IPS-20b (cell line): ENCODE data around the gene TXNRD2.
A peak's percentile ranks its signal among the peaks of the same experiment; 100 is the strongest.
"Not testable (repeated sequence)": the region's sequence is repeated elsewhere in the genome, so short reads cannot be mapped to it uniquely, and the experiment has no call there.

ENCODE experiments used
- H3K27ac ChIP-seq: one replicate; pipeline ENCODE4 v1.5.1; 2013; ENCODE audit warnings: low read length
- H3K27me3 ChIP-seq: 2 replicates; pipeline ENCODE4 v1.6.1; 2013; ENCODE audit warnings: mild to moderate bottlenecking, low read length, inconsistent platforms; ENCODE audit not compliant: insufficient read depth
- H3K36me3 ChIP-seq: 2 replicates; pipeline ENCODE4 v1.6.1; 2013; ENCODE audit warnings: low read depth, mild to moderate bottlenecking, inconsistent platforms, low read length, moderate library complexity; ENCODE audit not compliant: insufficient read depth
- H3K4me1 ChIP-seq: 2 replicates; pipeline ENCODE4 v1.6.1; 2013; ENCODE audit warnings: mild to moderate bottlenecking, control low read depth, inconsistent platforms, low read length, moderate library complexity; ENCODE audit not compliant: insufficient read depth
- H3K4me3 ChIP-seq: 2 replicates; pipeline ENCODE4 v1.5.1; 2013; ENCODE audit warnings: mild to moderate bottlenecking, low read length, inconsistent platforms
- H3K9ac ChIP-seq: 2 replicates; pipeline ENCODE4 v1.6.1; 2013; ENCODE audit warnings: low read depth, mild to moderate bottlenecking, inconsistent platforms, low read length, moderate library complexity
- H3K9me3 ChIP-seq: 2 replicates; pipeline ENCODE4 v1.6.1; 2013; ENCODE audit warnings: mild to moderate bottlenecking, low read depth, low read length, inconsistent platforms; ENCODE audit not compliant: insufficient read depth

The TXNRD2 gene

DNA sequence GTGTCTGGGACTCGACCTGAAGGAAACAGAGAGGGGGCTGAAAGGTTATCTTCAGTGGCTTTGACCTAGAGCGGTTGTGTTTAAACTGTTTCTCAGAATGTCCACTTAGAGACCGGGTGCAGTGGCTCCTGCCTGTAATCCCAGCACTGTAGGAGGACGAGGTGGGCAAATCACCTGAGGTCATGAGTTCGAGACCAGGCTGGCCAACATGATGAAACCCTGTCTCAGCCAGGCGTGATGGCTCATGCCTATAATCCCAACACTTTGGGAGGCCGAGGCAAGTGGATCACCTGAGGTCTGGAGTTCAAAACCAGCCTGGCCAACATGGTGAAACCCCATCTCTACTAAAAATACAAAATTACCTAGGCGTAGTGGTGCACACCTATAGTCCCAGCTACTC lies 58.2 kb downstream of the TXNRD2 start:
- not testable (repeated sequence) for H3K9me3 ChIP-seq, H3K9ac ChIP-seq, H3K27ac ChIP-seq, H3K4me3 ChIP-seq, H3K27me3 ChIP-seq, H3K36me3 ChIP-seq
- peaks cover 20% of the 10 kb centered on the region for H3K4me1 ChIP-seq

DNA sequence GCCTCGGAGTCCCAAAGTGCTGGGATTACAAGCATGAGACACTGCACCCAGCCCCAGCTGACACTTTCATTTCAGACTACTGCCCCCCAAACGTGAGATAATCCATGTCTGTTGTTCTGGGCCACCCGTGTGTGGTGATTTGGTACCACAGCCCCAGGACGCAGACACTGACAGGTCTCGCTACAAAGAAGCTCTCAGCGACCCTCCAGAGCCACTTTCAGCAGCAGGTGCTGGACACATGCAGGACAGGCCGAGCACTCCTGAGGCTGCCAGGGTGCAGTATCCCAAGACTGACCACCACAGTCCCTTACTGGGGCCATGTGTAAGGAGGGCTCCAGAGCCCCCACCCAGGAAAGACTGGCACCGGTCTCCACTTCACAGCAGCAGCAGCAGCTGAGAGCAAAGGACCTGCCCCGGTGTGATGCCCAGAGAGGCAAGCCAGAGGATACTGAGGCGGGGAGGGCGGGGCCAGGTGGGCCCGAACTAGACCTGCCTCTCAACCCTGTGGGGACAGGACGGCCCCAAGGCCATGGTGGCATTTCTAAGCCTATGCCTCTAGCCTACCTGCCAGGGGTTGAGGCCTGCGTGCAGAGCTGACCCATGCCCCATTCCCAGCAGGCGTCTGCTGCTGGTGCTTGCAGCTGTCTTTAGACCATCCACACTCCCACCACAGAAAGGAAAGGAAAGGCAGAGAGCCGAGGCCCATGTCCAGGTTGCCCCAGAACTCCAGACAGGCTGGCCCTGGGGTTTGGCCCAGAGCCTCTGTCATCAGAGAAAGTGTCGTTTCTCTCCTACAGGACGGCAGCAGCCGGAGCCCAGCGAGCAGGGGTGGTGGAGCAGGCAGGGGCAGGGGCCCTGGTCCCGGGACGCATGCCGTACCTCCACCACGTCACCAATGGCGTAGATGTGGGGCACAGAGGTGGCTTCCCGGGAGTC lies 58.9 kb downstream of the TXNRD2 start:
- Histone ChIP-seq H3K9ac (peak overlapping the region; percentile 77; the same call in 1 of the 2 replicates), H3K27me3 (no peaks in the 10 kb centered on the region), H3K9me3 (no peaks in the 10 kb centered on the region), H3K4me3 (no peak overlapping the region), H3K4me1 (peaks cover 20% of the 10 kb centered on the region), H3K36me3 (no peaks in the 10 kb centered on the region), H3K27ac (no peak overlapping the region)

DNA sequence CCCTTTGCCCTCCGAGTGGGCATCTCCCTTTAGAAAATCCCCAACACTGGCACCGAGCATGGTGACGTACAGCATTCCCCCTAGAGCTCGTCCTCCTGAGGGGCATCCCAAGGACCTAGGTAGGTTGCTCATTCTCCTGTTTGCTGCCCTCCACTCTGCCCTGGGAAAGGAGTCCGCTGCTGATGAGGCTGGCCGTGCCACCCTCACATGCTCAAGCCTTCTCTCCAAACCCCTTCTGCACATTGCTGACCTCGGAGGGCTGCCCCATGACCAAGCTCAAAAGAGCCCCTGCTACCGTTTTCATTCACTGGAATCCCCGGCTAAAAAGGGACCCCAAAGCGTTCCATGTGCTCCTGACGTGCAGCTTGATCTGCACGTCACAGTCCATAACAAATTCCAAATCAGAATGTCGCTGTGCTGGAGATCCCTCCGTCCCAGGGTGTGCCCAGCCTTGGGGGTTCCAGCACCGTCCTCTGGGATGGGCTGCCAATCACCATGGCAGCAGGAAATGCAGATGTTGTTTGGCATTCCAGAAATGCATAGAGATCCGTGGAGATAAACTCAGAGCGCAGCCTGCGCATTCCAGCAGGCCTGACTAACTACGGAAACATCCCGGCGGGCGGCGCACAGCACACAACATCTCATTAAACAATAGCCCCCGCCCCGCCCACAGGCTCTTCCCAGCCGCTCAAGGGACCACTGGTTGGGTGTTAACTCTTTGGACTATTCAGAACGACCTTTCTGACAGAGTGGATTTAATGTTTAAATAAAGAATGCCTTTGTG lies 60.6 kb downstream of the TXNRD2 start:
- H3K4me1 ChIP-seq = peaks cover 20% of the 10 kb centered on the region
- H3K27ac ChIP-seq = peak overlapping the region; percentile 50

DNA sequence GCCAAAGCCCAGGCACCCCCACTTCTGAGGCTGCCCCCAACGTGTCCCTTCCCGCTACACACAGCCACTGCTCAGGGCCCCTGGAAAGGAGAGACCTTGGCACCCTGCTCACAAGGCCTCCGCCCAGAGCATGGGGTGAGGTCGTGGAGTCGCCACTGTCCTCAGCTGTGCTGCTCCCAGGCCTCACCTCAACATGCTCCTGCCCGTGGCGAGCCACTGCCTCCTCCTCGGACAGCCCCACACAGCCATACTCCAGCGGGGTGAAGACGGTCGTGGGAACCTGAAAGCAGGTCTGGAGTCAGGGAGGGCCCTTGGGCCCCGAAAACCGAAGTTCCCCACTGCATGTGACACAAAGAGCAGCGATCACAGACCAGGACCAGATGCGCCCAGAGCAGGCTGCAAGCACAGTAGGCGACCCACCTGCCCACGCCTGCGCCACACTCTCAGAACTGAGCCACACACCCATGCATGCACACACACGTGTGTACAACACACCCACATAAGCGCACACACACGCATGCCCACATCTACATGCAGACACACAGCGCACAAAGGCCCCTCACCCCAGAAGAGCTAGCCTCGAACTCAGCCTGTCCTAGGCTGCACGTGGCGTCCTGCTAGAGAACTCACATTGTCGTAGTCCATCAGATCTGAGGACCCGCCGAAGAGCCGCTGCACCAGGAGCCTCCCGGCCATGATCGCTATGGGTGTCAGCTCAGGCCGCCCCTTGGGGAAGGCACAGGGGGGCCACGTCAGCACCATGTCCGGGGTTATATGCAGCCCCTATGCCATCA lies 61.4 kb downstream of the TXNRD2 start:
- H3K4me3 ChIP-seq = peak overlapping the region; percentile 37; the same call in 1 of the 2 replicates
- no peaks in the 10 kb centered on the region for H3K36me3 ChIP-seq
- peak overlapping the region; percentile 31 for H3K27ac ChIP-seq
- H3K9me3 ChIP-seq = no peaks in the 10 kb centered on the region
- H3K9ac ChIP-seq = peak overlapping the region; percentile 68; the same call in 1 of the 2 replicates
- H3K27me3 ChIP-seq = no peaks in the 10 kb centered on the region
- peaks cover 20% of the 10 kb centered on the region for H3K4me1 ChIP-seq

More for the DNA sequence above, 60.6 kb downstream of the TXNRD2 start:
- H3K4me3 ChIP-seq = peak overlapping the region; percentile 37; the same call in 1 of the 2 replicates
- peak overlapping the region; percentile 77; the same call in 1 of the 2 replicates for H3K9ac ChIP-seq
- no peaks in the 10 kb centered on the region for H3K36me3 ChIP-seq
- H3K27me3 ChIP-seq = no peaks in the 10 kb centered on the region
- no peaks in the 10 kb centered on the region for H3K9me3 ChIP-seq

DNA sequence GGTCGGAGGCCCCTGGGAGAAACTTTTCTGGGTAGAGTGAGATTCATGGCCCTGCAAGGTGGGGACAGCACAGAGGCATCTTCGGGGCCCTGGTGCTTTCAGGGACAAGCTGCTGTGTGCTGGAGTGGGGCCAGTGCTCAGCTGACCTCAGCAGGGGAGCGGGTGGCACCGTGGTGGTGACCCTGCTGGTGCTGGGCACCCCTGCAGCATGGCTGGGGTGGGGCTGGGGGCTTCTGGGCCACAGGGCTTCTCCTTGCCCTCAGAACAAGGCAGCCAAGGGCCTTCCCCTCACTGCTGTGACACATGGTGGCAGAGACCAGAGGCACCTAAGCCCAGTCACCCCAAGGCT lies 62.0 kb downstream of the TXNRD2 start:
- no peak overlapping the region for H3K27ac ChIP-seq
- H3K9me3 ChIP-seq = no peaks in the 10 kb centered on the region
- H3K27me3 ChIP-seq = no peaks in the 10 kb centered on the region
- H3K9ac ChIP-seq = no peak overlapping the region
- H3K36me3 ChIP-seq = no peaks in the 10 kb centered on the region
- no peak overlapping the region for H3K4me3 ChIP-seq
- peaks cover 20% of the 10 kb centered on the region for H3K4me1 ChIP-seq

DNA sequence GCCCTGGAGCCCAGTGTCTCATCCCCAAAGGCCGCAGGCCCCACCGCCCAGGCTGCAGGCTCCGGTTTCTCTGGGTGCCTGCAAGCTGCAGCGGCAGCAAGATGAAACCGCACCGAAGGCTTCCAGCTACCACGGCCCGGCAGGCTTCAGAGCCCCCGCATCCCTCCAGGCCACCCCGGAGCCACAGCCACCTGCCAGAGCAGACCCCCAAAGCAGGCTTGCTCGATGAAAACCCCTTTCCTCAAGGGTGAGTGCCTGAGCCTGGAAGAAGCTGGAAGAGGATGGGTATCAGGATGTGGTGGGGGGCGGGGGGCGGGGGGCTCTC lies 62.4 kb downstream of the TXNRD2 start:
- H3K9ac ChIP-seq = no peak overlapping the region
- no peak overlapping the region for H3K4me3 ChIP-seq
- H3K4me1 ChIP-seq = peaks cover 20% of the 10 kb centered on the region
- no peaks in the 10 kb centered on the region for H3K9me3 ChIP-seq
- no peaks in the 10 kb centered on the region for H3K36me3 ChIP-seq
- H3K27ac ChIP-seq = no peak overlapping the region
- no peaks in the 10 kb centered on the region for H3K27me3 ChIP-seq

DNA sequence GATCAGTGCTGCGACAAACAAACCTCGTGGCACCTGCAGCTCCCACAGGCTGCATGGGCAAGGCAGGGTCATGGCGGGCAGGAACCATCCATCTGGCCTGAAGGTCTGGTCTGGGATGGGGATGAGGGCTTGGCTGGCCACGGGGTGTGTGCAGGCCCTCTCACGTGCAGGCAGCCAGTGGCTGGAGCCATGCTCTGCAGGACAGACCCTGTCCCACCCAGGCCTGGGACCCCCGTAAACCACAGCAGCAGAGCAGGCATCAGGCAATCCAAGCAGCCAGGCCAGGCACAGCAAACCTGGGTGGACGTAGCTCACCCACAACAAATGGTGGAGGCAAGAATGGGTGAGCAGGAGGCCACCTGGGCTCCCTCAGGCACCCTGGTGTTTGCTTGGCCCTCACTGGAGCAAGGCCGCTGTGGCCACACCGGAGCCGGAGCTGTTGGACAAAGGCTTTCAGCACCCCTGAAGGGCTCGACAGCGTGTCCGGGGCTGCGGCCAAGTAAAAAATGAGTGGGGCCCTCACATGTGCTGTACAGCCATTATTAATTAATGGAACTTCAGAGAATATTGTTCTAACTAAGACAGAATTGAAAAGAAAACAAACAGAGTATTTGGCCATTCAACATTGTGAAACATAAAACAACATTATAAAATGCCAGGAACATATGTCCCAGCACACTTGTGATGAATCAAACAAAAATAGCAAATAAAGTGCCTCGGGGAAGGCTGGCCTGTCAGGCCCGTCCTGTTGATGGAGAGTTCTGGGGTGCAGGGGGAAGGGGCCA lies 63.0 kb downstream of the TXNRD2 start:
- no peaks in the 10 kb centered on the region for H3K36me3 ChIP-seq
- no peak overlapping the region for H3K4me3 ChIP-seq
- H3K4me1 ChIP-seq = peaks cover 20% of the 10 kb centered on the region
- H3K9me3 ChIP-seq = no peaks in the 10 kb centered on the region
- H3K9ac ChIP-seq = no peak overlapping the region
- no peak overlapping the region for H3K27ac ChIP-seq
- H3K27me3 ChIP-seq = no peaks in the 10 kb centered on the region

DNA sequence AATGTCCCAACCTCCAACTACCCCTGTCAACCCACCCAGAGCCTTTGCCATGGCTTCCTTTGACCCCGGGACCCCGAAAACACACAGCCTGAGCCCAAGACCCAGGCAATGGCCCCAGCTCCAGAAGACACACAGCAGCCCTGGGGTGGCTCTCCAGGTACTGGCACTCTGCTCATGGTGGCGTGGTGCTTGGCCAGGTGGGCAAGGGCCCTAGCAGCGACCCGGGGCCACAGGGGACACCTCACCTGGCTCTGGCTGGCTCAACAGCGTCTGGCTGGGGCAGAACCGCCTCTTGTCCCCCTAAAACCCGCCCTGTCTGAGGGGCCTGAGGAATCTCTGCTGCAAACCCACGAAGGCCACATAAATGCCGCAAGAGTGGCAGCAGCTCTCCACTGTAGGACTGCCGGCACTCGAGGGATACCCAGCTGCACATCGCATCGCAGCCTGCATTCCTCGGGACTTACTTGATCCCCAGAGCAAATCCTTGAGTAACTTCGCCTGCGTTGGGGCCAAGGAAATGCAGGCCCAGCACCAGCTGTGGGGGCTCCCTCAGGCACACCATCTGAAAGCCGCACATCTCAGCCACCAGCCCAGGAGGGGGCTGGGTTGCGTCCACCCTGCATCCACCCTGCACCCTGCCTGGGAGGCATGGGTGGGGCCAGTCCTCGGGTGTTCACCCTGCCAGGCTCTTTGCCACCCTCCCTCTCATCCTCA lies 63.8 kb downstream of the TXNRD2 start:
- H3K4me3 ChIP-seq = no peak overlapping the region
- no peak overlapping the region for H3K9ac ChIP-seq
- H3K4me1 ChIP-seq = peaks cover 20% of the 10 kb centered on the region
- H3K27ac ChIP-seq = no peak overlapping the region
- H3K36me3 ChIP-seq = no peaks in the 10 kb centered on the region
- H3K9me3 ChIP-seq = no peaks in the 10 kb centered on the region
- no peaks in the 10 kb centered on the region for H3K27me3 ChIP-seq

DNA sequence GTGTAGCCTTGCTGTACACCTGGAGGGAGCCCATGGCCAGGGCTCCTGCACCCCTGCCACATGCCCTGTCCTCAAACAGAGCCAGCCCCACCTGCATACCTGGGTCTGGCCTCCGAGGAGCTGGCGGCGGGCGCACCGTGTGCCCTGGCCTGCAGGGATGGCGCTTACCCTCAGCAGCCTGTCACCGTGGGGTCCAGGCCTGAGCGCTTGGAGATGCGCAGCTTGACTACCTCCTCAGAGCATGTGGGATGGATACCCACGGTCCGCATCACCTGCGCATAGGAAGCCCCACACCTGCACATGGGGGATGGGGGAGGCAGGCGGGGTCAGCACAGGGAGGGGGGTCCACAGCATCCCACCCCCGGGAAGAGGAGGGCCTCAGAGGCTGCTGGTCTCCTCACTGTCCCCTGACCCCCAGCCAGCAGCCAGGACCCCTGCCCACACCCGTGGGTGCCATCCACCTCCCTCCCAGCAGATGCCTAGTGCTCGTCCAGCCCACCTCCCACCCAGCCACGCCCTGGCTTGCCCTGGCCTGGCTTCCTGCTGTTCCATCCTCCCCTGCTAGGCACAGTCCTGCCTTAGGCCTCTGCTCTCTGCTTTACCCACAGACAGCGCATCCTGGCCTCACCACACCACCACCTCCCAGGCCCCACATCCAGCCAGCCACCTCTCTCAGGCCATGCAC lies 64.5 kb downstream of the TXNRD2 start:
- Histone ChIP-seq H3K27ac (no peak overlapping the region), H3K4me3 (no peak overlapping the region), H3K4me1 (peaks cover 16% of the 10 kb centered on the region), H3K27me3 (no peaks in the 10 kb centered on the region), H3K9me3 (no peaks in the 10 kb centered on the region), H3K36me3 (no peaks in the 10 kb centered on the region), H3K9ac (no peak overlapping the region)

DNA sequence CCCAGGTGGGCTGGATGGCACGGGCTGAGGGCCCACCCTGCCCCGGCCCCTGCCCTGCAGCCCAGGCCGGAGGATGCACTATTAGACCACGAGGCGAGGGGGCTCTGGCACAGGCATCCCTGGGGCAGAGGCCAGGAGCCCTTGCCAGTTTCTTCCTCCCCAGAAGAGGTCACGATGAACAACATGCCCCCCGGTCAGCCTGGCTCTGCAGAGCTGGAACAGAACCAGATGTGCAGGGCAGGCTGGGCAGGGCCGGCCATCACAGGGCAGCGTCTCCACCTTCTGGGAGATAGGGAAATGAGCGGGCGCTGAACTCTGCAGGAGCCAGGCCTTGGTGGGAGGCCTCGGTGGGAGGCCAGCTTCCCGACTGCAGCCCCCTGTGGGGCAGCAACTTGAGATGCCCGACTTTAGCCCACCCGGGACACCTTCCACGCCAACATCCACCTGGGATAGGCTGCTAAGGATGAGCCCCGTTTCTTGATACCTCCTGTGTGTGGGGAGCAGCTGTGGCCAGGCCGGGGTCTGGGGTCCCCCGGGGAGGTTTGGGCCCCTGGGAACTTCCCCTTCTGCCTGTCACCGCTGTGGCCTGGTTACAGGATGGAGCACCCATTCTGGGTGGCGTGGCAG lies 65.2 kb downstream of the TXNRD2 start:
- Histone ChIP-seq H3K27ac (no peak overlapping the region), H3K4me1 (peaks cover 9% of the 10 kb centered on the region)

More for the DNA sequence above, 65.2 kb downstream of the TXNRD2 start:
- Histone ChIP-seq H3K9me3 (no peaks in the 10 kb centered on the region), H3K27me3 (no peaks in the 10 kb centered on the region), H3K36me3 (no peaks in the 10 kb centered on the region), H3K9ac (no peak overlapping the region), H3K4me3 (no peak overlapping the region)
